Inflammatory macrophage treated with lipopolysaccharide for 1 hour (primary cell): ENCODE results near the gene RAB24.
"Not testable (repeated sequence)": the region's sequence is repeated elsewhere in the genome, so short reads cannot be mapped to it uniquely, and the experiment has no call there.

Experiments used
- DNase-seq, 2 donors: peaks; one replicate each; pipeline ENCODE4 v3.0.0-alpha.2; 2020 to 2022

RAB24 gene

DNA sequence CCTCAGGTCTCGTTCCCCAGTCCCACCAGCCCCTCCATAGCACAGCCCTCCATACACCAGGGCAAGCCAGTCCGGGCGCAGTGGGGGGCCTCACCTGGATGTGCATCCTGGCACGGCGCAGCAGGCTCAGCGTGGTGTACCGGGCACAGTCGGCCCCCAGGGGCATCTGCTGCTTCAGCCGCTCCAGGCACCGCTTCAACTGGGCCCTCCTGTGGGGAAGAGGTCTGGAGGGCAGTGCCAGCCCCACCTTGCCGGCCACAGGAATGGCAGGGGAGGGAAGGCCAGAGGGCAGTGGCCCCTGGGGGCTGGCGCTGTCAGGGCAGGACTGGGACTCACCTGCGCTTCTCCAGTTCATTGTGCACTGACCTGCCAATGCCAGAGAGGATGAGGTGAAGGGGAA is 6.8 kb upstream of the RAB24 start:
- DNase-seq: no peak

DNA sequence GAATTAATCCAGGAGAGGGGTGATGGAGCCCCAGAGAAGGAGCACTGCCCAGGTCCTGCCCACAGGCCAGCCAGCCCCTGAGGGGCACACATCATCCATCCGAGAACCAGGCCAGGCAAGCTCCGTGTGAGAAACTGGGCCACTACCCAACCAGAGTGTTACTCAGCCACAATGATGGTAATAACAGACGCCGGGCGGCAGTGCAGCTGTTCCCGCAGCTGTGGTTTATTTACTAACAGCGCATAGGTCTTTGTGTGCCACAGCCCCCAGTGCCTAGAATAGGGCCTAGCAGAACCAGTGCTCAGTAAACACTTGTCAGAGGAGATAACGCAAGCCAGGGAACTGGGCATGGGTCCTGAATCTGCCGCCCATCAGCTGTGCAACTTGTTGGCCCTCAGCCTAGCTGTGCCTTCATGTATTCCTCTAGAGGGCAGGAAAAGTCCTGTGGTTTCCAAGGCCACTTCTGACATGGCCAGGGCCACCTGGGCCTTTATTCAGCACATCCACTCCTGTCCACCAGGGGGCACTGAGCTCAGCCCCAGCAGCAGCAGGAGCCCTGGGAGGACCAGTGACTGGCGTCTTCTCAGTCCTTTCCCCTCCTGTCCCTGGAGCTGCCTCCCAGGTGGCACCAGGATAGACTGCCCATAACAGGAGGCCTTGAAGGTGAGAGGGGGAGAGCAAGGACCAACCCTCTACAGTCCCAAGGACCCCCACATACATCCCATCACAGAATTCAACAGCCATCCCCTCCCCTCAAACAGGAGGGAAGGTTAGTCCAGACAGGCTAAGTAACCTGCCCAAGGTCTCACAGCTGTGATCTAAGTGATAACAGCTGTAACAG is 6.1 kb upstream of the RAB24 start:
- DNase-seq: peak in 1 of 2 donors; percentile 53

DNA sequence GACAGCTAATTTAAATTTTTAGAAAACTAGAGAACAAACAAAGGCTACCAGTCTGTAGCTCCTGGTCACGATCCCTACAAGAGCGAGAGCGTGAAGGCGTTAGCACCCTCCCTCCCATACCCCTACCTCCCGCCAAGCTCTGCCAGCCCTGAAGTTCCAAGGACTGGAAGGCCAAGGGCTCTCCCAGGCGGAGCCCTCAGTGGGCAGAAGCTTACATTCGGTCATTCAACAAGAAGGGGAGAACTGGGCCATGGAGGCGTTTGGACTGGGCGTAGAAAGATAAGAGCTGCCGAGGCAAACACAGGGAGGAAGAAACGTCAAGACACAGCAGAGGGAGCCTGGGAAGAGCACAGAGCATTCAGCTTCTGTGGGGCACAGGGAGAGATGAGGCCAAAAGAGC is 5.2 kb upstream of the RAB24 start:
- DNase-seq: no peak

DNA sequence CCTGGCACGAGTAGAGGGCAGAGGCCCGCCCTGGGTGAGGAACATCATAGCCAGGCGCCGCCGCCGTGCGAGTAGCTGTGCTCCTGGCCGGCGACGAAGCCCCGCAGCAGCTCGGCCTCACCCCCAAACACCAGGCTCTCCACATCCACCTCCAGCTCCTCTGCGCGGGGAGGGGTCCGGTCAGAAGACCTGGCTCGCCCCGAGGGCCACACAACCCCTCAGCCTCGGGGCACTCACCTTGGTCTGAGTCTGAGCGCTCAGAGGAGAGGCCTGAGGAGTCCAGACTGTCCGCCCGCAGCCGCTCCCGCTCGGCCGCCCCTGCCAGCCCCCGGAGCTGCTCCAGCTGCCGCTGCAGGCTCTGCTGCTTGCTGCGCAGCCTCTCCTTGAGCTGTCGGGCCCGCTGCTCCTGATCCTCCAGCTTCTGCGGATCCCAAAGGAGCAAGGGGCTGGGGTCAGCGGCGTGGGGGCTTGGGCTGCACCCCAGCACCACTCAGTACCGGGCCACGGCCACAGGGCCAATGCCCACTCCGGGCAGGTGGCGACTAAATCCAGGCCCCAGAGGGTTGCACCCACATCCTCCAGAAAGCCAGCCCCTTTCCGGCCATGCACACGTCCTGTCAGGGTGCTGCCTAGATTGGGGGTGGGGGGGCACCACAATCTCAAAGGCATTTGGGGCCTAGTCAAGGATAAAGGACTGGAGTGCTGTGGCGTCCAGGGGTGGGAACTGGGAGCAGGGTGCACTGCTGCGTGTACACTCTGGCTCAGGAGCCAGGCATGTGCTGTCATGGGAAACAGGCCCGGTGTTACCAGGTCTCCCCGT is 4.2 kb upstream of the RAB24 start:
- no peak for DNase-seq

DNA sequence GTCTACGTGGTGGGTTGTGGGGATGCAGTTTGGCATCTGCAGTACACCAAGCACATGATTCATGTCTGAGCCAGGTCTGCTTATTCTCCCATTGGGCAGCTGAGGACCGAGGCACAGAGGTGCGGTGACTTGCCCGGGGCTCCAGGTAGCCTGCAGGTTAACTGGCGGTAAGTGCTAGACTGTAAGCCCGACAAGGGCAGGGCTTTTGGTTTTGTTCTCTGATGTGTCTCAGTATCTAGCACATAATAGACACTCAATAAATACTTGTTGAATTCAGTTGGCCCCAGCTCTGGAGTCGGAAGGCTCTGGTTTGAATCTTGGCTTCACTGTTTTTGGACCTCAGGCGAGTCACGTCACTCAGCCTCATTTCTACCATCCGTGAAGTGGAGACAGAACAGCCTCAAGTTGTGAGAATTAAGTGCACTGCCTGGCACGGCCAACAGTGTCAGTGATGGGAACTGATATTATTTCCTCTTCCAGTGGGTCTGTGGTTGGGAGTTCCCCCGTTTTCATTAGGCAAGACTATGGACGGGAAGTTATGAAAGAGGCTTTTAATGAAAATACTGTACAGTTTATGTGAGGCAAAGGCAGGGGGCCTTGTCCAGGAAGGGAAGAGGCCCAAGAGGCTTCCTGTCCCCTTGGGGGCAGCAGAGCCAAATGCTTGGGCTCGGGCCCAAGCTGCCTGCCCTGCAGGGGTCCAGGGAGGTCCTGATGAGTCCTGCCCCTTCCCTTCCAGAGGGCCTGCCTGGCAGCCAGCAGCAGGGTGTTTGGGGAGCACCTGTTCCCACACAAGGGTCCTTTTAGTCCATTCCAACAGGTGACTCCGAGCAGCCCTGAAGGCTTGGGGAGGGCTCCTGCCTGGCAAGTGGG is 3.4 kb upstream of the RAB24 start:
- DNase-seq: peak; percentile 94

DNA sequence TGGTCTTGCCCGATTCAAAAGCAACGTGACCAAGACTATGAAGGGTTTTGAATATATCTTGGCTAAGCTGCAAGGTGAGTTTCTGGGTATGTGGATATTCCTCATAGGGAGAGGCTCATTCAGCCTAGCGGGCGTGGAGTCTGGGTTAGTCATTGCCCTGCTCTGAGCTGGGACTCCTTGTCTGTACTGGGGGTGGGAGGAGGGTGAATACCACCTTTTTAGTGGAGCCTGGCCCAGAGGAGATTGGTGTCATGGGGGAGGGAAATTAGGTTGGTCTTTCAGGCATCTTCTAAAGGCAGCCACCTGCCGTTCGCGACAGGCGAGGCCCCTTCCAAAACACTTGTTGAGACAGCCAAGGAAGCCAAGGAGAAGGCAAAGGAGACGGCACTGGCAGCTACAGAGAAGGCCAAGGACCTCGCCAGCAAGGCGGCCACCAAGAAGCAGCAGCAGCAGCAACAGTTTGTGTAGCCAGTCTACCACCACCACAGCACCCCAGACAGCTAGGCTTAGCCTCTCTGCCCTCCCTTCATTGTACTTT is 2.7 kb upstream of the RAB24 start:
- DNase-seq: not testable (repeated sequence)

DNA sequence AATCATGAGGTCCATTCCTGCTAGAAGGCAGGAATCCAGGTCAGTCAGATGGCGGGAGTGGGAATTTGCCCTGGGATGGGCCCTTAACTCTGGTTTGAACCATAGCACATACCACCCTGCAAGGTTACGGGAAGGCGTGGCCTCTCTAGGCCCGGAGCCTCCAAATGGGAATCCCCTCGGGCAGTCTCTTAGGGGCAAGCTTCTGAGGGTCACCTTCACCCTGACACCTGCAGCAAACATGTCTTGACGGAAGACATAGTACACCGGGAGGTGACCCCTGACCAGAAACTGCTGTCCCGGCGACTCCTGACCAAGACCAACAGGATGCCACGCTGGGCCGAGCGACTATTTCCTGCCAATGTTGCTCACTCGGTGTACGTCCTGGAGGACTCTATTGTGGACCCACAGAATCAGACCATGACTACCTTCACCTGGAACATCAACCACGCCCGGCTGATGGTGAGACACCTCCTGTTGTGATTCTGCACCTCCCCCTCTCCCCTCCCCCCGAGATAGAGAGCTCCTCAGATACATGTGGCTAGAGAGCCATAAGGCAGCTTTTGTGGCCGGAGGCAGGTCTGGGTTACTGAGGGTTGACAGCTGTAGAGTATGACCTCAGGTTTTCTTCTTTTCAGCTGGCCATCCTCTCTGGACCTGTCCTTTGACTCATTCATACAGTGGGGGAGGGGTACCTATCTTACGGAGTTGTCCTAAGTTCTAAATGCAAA is 1.0 kb upstream of the RAB24 start:
- DNase-seq: no peak

DNA sequence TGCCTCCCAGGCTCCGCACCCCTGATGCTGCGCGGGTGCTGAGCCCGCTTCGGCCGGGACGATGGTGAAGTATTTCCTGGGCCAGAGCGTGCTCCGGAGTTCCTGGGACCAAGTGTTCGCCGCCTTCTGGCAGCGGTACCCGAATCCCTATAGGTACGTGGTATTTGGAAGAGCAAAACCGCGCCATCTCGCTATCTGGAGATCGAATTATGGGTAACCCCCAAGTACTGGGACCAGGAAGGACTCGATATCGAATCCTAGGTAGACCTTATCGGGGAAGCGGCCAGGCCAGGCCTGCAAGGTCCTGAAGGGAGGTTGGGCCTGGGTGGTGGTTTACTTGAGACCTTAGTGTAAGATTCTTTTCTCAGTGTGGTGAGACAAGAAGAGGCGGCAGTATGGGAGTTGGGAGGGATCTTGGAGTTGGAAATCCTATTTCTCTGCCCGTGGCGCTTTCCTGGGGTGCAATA is 439 bp upstream of the RAB24 start:
- DNase-seq: no peak

DNA sequence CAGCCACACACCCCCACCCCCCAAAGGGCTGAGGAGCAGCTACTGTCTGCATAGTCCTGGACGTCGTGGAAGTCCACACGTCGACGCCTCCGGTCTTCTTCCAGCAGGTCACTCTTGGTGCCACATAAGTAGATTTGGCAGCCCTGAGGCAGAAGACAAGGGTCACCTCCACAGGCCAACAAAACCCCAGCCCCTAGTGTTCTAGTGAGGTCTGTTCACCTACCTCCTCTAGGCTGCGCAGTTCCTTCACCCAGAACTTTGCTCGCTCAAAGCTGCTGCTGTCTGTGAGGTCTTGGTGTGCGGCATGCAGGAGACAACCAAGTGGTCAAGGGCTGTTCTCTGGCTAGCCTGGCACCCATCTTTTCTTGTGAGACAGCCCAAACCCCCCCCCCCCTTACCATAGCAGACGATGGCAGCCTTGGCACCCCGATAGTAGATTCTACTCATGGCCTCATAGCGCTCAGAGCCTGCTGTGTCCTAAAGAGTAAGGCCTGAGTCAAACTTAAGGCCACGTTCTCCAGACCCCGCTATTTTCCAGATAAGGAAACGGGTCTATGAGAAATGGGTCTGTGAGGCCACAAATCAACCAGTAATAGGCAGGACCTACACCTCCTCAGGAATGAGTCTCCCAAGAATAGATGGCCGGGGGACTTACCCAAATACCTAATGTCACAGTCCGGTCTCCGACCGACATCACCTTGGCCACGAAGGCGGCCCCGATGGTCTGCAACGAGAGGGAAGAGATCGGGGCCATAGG is 987 bp downstream of the RAB24 start:
- DNase-seq: no peak

DNA sequence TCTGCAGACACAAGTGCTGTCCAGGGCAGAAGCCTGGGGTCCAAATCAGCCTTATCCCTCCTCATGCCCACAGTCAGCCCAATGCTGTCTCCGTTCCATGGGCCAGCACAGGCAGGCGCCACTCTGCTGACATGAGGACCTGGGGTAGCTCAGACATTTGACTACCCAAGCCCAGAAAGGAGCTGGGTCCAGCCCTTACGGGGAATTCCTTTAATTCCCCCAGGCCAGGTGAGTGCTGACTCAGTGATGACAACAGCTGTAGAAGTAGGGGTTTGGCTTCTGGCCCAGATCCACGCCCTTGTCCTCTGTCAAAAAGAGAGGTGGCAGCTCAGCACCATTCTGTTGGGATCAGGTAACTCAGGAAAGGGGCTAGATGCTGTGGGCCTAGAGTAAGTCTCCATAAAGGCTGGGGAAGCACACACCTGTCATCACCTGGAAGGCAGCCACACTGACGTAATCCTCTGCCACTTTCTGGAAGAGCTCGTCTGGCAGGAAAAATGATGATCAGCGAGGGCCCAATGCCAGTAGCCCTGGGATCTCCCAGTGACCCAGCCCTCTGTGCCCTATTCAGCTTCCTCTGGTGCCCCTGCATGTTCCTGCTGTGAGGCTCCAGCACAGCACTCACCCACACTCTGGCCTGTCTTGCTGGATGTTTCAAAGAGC is 1.9 kb downstream of the RAB24 start:
- no peak for DNase-seq

DNA sequence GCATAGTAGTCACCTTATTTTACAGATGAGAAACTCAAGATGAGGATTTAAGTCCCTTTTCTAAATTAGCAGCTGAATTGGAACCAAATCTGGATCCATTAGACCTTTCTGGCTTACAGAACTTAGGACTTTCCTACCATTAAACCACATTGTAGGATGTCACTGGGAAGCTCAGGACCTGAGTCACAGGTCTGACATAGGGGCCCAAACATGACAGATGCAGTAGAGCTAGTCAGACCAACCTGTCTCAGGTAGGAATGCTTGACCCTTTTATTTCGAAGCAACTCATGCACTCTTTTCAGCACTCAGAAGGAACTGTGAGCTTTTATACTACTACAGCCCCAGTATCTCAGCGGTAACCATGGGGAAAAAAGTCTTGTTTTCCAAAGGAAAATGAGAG is 2.6 kb downstream of the RAB24 start:
- peak; percentile 33 to 41 for DNase-seq

DNA sequence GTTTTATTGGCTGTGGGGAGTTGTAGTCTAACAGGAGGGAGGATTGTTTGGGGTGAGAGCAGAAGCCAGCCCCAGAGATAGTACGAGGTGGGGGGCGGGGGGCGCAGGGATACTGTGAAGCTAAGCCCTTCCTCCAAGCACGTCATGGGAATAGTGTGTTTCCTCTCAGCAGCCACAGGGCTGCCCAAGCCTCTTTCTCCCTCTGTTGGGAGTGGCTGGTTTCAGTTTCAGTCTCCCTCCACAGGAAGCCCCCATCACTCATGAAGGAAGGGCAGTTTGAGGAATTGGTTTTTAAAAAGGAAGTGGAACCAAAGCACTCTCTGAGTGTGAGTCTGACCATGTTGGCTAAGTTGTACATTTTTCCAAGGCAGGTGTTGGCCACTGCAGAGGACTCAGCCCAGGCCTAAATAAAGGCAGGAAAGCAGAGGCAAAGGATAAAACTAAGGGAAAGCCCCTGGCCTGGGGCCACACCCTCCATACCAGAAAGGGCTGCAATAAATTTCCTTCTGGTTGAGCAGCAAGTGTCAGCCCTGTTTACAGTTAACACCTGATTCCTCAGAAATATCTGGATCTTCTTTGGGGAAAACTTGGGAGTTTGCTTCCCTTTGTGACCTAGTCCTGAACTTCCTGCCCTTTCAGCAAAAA is 3.2 kb downstream of the RAB24 start:
- peak; percentile 91 to 93 for DNase-seq

DNA sequence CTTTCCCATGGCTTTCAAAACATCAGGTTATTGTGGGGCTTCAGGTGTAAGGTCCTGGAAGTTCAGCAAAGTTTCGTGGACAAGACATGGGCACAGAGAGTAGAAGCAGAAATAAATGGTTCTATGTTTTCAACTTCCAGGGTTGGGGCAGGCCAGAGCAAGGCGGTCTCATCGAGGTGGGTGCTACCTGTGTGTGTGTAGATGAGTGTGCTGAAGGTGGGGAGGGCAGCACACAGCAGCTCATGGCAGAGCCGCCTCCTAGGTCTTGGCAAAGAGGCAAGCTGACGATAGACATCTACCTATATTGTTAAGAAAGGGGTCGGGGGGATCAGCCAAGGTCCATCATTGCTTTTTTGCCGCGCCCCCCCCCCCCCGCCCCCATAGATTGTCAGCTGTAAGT is 3.8 kb downstream of the RAB24 start:
- no peak for DNase-seq

DNA sequence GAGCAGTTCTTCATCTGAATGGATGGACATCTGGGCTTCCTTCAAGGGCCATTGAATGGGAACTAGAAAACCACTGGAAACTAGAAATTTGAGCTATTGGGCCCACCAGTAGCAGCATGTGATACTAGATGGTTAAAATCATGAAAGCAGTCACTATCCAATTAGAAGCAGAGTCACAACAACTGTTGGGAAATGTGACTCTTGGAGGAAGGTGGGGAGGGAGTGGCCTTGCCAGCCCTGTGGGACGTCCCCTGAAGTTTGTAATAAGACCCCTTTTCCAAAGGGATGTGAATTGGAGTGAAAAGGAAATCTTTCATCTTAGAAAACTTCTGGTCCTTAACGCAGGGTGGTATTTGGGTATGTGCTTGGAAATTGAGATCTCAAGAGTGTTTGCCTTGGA is 5.6 kb downstream of the RAB24 start:
- DNase-seq: no peak

DNA sequence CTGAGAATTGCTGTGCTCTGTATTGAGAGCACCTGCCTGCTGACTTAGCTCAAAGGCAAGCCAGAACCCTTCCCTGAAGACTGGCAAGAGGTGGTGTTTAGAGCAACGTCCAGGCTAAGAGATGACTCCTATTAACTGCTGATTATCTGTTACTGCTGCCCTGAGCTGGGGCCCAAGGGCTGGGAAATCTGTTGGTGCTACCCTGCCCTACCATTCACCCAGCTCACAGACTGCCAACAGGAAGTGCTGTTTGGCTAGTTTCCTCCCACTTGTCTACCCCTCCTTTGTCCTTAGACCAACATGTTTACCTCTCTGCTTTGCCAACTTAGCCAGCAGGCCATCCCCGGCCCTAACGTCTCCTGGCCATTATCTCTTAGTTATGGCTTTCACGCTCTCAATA is 6.9 kb downstream of the RAB24 start:
- DNase-seq: no peak

DNA sequence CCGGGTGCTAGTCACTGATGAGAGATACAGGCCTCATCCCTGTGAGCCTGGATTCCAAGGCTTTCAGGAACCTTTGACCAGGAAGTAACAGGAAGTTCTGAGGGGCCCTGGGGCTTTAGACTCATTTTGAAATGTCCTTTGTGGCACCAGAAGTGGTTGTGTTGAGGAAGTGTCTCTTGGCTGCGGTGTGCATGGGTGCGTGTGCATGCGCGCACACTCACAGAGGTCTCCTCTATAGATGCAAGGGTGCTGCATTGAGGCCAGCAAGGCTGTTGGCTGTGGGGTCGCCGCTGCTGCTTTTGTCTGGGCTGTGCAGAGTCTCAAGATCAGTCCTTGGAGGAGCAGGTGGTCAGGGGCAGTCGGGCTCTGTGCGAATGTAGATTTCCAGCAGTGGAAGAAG is 7.6 kb downstream of the RAB24 start:
- DNase-seq: peak; percentile 23 to 35

DNA sequence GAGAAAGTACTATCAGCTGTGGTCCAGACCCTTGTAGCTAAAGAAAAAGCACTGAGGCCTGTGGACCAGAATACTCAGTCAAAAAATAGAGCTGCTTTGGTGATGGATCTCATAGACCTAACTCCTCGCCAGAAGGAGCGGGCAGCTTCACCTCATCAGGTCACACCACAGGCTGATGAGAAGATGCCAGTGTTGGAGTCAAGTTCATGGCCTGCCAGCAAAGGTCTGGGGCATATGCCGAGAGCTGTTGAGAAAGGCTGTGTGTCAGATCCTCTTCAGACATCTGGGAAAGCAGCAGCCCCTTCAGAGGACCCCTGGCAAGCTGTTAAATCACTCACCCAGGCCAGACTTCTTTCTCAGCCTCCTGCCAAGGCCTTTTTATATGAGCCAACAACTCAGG is 8.9 kb downstream of the RAB24 start:
- no peak for DNase-seq

DNA sequence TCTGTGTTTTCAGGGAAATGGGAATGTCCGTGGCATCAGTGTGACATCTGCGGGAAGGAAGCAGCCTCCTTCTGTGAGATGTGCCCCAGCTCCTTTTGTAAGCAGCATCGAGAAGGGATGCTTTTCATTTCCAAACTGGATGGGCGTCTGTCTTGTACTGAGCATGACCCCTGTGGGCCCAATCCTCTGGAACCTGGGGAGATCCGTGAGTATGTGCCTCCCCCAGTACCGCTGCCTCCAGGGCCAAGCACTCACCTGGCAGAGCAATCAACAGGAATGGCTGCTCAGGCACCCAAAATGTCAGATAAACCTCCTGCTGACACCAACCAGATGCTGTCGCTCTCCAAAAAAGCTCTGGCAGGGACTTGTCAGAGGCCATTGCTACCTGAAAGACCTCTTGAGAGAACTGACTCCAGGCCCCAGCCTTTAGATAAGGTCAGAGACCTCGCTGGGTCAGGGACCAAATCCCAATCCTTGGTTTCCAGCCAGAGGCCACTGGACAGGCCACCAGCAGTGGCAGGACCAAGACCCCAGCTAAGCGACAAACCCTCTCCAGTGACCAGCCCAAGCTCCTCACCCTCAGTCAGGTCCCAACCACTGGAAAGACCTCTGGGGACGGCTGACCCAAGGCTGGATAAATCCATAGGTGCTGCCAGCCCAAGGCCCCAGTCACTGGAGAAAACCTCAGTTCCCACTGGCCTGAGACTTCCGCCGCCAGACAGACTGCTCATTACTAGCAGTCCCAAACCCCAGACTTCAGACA is 9.5 kb downstream of the RAB24 start:
- DNase-seq: no peak

DNA sequence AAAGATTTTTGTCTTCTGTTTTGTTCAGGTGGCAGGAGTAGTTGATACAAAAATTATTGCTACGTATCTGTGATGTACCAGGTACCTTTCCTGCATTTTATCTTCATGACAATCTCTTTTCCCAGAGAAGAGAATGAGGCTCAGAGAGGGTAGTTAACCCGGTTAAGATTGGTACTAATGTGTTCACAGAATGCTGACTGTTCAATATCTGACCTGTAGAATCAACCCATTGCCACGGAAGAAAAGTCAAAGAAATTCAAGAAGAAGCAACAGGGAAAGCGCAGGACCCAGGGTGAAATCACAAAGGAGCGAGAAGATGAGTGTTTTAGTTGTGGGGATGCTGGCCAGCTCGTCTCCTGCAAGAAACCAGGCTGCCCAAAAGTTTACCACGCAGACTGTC is 11.8 kb downstream of the RAB24 start:
- no peak for DNase-seq
